Kidney capillary endothelial cell (primary cell): ENCODE data around the gene ZNF837.
"Not testable (repeated sequence)": the region's sequence is repeated elsewhere in the genome, so short reads cannot be mapped to it uniquely, and the experiment has no call there.

Experiments used
- DNase-seq: peaks from one replicate; pipeline ENCODE4 v3.0.0-alpha.2; 2018; ENCODE audit warnings: low spot score

The ZNF837 gene

GRCh38 chr19:58380662-58381459 is at the start of gene ZNF837:
Gene ZNF837, minus strand, starts transcription at chr19:58381030. Its CDS starts 11,698 bp downstream, at chr19:58369332.
- peak; percentile 100 for DNase-seq

DNA sequence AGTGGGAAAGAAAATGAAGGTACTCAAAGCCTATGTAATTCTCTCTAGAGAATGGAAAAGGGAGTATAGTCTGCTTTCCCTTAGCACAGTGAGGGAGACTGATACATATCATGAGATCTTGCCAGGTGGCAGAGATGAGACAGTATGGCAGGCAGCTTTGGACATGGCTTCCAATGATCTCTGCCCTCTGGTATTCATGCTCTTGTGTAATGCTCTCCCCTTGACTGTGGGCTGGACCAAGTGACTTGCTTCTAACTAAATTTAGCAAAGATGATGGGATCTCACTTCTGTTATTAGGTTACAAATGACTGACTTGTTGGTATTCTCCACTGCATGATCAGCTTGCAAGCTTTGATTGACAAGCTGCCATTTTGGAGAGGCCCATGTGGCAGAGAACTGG is 48.9 kb upstream of the ZNF837 start:
- no peak for DNase-seq

- no peak for DNase-seq
These were observed 47.8 kb upstream of the ZNF837 start for GRCh38 chr19:58428617-58429016.

DNA sequence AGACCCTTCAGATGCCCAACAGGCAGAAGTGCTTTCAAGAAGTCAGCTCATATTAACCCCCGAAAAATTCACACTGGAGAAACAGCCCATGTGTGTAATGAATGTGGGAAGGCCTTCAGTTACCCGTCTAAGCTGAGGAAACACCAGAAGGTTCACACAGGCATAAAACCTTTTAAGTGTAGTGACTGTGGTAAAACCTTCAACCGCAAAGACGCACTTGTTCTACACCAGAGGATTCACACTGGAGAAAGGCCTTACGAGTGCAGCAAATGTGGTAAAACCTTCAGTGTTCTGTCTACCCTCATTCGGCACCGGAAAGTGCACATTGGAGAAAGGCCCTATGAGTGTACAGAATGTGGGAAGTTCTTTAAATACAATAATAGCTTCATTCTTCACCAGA is 36.2 kb upstream of the ZNF837 start:
- no peak for DNase-seq

DNA sequence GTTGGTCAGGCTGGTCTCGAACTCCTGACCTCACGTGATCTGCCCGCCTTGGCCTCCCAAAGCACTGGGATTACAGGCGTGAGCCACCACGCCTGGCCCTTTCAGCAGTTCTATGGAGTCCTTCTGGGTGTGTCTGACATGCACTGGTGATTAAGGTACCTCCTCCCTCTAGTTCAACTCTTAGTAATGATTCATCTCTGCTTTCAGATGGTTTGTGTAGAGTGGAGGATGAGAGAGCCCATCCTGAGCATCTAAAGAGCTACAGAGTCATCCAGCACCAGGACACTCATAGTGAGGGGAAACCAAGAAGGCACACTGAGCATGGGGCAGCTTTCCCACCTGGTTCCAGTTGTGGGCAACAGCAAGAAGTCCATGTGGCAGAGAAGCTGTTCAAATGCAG is 35.8 kb upstream of the ZNF837 start:
- no peak for DNase-seq

- DNase-seq = no peak
These were observed 28.4 kb upstream of the ZNF837 start for GRCh38 chr19:58409010-58409790.

DNA sequence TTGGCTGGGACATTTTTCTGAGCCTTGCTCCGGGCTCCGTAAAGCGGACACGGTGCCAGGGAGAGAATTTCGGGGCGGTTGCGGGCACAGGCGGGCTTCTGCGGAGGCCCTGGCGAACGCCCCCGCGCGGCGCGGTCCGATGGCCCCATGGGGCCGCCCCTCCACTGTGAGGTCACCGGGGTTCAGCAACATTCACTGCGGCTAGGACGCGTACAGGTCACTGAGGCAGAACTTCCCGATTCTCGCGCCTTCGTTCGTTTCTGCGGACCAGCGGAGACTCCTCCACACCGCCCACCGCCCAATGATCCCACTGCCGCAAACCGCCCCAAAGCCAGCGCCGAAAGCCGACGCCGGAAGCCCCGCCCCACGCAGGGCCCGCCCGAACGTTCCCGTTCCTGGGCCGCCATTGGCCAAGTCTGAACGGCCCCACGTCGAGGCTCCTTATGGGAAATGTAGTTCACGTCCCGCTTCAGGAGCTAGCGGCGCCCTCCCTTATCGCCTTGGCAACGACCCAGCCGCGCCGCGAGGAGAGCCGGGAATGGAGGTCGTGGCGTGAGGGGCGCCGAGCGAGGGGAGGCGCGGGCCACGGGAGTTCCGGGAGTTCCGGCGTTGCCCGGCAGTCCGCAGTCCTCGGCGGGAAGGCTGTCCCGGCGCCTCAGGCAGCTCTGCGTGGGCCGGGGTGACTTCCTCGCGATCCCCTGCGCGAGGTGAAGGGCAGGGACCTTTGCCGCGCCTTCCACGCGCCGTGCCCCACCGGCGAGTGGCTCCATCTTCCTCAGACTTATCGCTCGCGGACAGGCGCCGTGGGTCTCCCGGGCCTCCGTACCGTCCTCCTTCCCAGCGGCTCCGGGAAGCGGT is 27.6 kb upstream of the ZNF837 start, which contains the start of gene ZNF584:
ZNF584 (plus strand) TSS at position 498 of the 858 bp plus-strand sequence. CDS start 499 bp downstream, outside the sequence.
- peak; percentile 93 for DNase-seq

- DNase-seq = no peak
These were observed 26.9 kb upstream of the ZNF837 start for GRCh38 chr19:58407658-58408151.

DNA sequence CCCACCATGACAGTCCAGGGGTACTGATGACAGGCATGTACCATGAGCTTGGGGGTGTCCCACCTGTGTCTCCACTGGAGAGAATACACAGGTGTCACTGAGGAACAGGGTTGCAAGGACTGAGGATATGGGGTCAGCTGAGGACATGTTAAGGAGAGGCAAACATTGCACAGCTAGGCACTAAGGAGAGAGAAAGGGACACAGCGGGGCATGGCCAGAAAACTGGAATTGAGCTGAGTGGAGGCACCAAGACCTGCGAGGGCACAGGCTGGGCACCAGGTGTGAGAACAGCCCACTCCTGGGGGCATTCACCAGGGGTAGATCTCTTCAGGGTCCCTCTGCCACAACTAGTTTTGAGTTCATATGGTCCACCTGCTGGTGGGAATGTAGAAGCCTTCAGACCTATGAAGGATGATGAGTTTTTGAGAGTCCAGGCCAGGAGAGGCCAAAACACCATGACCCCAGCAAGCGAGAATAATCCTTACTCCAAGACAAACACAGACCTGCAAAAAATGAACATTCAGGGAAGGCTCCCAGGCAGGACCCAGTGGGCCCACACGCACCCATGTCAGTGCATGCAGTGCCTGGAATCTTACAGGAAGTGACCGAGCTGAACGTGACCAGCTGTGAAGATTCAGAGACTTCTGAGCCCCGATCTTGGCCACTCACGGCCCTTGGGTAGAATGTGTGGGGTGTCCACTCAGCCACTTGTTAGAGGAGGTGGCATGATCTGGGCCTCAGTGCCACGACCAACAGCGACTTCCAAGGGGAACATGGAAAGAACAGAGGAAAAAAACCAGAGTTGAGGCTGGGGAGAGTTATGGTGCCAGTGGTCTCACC is 26.2 kb upstream of the ZNF837 start:
- no peak for DNase-seq

DNA sequence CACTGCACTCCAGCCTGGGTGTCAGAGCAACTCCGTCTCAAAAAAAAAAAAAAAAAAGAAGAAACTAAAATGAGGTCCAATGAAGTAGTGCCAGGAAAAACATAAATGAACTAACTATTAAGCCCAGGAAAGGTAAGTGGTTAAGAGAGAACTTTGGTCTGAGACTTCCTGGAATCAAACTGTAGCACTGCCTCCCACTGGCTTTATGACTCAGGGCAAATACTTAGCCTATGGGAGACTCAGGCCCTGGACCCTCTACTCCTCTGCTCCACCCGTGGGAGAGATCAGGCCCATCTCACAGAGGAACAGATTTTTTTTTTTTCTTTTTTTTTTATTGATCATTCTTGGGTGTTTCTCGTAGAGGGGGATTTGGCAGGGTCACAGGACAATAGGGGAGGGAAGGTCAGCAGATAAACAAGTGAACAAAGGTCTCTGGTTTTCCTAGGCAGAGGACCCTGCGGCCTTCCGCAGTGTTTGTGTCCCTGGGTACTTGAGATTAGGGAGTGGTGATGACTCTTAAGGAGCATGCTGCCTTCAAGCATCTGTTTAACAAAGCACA is 23.2 kb upstream of the ZNF837 start:
- DNase-seq = not testable (repeated sequence)

DNA sequence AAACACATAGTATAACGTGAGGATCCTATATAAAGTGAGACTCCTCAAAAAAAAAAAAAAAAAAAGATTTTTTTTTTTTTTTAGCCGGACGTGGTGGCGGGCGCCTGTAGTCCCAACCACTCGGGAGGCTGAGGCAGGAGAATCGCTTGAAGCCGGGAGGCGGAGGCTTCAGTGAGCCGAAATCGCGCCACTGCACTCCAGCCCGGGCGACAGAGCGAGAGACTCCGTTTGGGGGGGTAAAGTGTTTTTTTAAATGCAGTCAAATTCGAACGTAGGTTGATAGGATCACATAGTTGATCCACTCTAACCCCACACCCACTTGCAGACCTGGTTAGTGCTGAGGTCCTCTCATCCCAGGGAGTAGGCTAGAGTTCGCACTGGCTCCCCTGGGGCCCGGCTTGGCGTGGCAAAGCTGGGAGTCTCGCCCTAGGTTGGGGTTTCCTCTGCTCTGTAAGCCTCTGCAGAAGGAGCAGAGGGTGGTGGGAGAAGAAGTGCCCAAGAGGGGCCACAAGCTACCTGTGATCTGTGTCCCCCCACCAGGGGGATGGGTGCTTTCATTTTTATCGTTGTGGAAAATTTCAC is 21.1 kb upstream of the ZNF837 start:
- no peak for DNase-seq

DNA sequence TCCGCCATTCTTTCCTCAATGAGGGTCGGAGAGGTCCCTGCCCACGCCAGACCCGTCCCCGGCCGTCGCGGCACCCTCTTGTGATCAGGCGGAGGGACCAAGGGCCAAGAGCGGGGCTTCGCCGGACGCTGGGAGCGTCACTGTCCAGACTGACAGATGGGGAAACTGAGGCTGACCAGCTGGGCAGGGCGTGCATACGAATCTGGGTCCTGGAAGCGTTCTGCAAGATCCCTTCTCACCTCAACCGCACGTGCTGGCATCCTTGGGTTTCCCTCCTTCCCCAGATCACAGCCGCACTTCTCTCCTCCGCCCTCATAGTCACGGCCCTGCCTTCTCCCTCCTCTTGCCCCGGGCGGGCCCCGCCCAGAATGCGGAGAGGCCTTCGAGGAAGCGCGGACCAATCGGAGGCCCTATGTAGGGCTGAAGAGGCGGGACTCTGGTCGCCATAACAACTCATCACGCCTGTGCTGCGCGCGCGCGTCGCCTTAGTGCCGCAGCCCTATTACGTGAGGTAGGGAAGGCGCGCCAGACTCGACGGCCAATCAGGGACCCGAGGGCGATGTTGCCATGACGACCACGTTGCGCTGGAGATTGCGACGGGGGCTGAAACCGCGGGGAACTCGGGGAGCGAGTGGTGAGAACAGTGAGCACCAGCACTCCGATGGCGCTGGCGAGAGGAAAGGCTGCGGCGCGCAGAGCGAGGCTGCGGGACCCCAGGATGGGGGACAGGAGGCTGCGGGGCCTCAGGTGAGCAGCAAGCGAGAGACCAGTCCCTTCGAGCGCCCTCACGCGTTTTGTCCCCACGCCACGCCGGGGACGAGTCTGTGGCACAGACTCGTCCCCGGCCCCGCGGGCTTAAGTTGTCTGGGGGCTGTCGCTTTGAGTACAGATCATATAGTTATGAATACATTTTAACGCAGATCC is 20.3 kb upstream of the ZNF837 start:
- DNase-seq = peak; percentile 99

GRCh38 chr19:58400316-58400915 is 19.6 kb upstream of the ZNF837 start:
- no peak for DNase-seq

- no peak for DNase-seq
These were observed 19.1 kb upstream of the ZNF837 start for GRCh38 chr19:58399903-58400302.

- DNase-seq = no peak
These were observed 17.7 kb upstream of the ZNF837 start for GRCh38 chr19:58398545-58398944.

DNA sequence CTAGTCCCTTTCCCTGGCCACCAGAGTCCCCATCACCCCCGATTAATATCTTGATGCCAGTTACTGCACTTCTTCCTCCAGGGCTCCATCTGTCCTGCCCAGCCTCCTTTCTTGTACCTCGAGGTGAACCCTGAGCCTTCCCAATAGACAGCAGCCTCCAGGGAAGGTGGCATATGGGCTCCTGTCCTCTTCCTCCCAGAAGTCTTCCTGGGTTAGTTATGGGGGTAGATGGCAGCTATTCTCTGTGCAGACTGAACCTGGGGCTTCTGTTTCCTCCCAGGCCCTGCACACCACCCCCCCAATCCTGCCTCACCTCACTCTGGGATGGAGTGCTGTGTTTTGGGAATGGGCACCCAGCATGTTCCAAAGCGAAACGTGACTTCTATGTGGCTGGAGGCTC is 17.3 kb upstream of the ZNF837 start:
- no peak for DNase-seq

DNA sequence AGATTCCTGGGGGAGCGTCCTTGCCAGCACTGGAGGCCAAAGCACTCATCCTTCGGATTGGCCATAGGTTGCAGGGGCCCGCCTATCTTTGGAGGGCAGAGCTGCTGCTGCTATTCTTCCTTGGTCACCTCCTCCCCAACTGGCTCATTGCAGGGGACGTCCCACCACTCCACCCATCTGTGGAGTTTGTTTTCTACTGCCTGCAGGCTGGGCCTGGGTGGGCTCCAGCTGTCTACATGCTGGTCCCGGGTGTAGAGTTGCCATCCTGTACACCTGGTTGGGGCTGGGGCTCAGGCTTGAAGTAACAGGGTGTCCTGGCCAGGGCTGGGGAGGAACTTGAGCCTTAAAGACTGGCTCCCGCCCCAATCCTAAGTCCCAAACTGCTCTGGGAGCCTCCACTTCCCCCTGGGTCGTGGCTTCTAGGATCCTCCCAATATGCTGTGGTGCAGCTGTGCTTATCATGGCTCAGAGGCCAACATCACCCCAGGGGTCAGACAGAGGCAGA is 16.8 kb upstream of the ZNF837 start:
- DNase-seq = no peak

- no peak for DNase-seq
These were observed 16.1 kb upstream of the ZNF837 start for GRCh38 chr19:58396691-58397532.
